ENCODE results near the gene CLSTN2.

GRCh38 chr3:140343211-140344081 lies 408.5 kb downstream of the CLSTN2 start:
- TF ChIP-seq, protein P1, sequence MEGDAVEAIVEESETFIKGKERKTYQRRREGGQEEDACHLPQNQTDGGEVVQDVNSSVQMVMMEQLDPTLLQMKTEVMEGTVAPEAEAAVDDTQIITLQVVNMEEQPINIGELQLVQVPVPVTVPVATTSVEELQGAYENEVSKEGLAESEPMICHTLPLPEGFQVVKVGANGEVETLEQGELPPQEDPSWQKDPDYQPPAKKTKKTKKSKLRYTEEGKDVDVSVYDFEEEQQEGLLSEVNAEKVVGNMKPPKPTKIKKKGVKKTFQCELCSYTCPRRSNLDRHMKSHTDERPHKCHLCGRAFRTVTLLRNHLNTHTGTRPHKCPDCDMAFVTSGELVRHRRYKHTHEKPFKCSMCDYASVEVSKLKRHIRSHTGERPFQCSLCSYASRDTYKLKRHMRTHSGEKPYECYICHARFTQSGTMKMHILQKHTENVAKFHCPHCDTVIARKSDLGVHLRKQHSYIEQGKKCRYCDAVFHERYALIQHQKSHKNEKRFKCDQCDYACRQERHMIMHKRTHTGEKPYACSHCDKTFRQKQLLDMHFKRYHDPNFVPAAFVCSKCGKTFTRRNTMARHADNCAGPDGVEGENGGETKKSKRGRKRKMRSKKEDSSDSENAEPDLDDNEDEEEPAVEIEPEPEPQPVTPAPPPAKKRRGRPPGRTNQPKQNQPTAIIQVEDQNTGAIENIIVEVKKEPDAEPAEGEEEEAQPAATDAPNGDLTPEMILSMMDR (IDR thresholded peaks at IDR 0.05): no peak
- TF ChIP-seq POLR2A (IDR thresholded peaks at IDR 0.05): no peak

Data from vagina (tissue), 2 donors.